ENCODE results near the gene TSPAN14.

DNA sequence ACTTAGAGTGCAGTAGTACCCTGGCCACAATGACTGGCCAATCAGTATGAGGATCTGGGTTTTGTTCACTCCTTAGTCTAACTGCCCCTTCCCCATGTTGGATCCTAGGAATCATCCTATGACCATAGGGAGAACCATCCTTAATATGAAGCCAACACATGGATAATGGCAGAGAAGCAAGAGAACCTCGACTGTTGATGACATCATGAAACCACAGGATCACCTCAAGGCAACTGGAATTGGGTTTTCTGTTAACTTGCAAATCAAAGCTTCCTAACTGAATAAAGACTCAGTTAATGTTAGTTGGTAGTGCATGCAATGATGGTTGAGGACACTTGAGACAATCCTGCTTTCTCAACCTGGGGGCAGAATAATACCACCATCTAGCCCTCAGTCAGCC, 49.1 kb upstream of the TSPAN14 start:
- TF ChIP-seq, protein P1, sequence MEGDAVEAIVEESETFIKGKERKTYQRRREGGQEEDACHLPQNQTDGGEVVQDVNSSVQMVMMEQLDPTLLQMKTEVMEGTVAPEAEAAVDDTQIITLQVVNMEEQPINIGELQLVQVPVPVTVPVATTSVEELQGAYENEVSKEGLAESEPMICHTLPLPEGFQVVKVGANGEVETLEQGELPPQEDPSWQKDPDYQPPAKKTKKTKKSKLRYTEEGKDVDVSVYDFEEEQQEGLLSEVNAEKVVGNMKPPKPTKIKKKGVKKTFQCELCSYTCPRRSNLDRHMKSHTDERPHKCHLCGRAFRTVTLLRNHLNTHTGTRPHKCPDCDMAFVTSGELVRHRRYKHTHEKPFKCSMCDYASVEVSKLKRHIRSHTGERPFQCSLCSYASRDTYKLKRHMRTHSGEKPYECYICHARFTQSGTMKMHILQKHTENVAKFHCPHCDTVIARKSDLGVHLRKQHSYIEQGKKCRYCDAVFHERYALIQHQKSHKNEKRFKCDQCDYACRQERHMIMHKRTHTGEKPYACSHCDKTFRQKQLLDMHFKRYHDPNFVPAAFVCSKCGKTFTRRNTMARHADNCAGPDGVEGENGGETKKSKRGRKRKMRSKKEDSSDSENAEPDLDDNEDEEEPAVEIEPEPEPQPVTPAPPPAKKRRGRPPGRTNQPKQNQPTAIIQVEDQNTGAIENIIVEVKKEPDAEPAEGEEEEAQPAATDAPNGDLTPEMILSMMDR (conservative IDR thresholded peaks at IDR 0.05; ENCODE audit: low read depth, low read length): no peak
- TF ChIP-seq EZH2 (IDR thresholded peaks at IDR 0.05; ENCODE audit: low read length, unreplicated experiment): no peak
- TF ChIP-seq EZH2phosphoT487 (IDR thresholded peaks at IDR 0.05; ENCODE audit: borderline replicate concordance, low read length): no peak

All from PC-3 (cell line).